Caco-2 (cell line): ENCODE measurements around the gene ANKMY1. TPM values are rescaled to one million over a fixed set of nuclear protein-coding genes. Genes with fewer than 3 reads are reported as not detected.
A peak's percentile ranks its signal among the peaks of the same experiment; 100 is the strongest.

Experiments
- BruUV-seq: library from RNA; stranded (reverse); fragments of 400-500 nt; replicated peaks from 2 replicates; lab custom pipeline; 2021; lab: Mats Ljungman, UMichigan
- CTCF ChIA-PET: fragments of 300-600 bp; sonication (Branson Sonifier 250); formaldehyde crosslinking; loops from one replicate; lab custom pipeline; 2022; ENCODE audit warnings: antibody characterized with exemption; lab: Charles Lee
- POLR2A ChIA-PET: fragments of 300-600 bp; sonication (Branson Sonifier 250); formaldehyde crosslinking; loops from one replicate; lab custom pipeline; 2022; ENCODE audit warnings: antibody characterized with exemption; lab: Charles Lee
- DNase-seq, 2 experiments: peaks; one replicate each; pipeline versions ENCODE4 v3.0.0 to v3.0.0-alpha.2; 2020 to 2022
- H3K27me3 ChIP-seq: replicated peaks from 2 replicates; pipeline ENCODE4 v1.6.0; 2011; ENCODE audit warnings: low read length; ENCODE audit not compliant: control insufficient read depth, insufficient read depth
- H3K36me3 ChIP-seq: 2 replicates; pipeline ENCODE4 v1.5.1; 2011; ENCODE audit warnings: low read length; ENCODE audit not compliant: control insufficient read depth, insufficient read depth
- H3K4me1 ChIP-seq: fragments of 250-450 bp; sonication (Bioruptor Pico); 2 replicates; pipeline ENCODE4 v1.5.1; 2020; ENCODE audit warnings: mild to moderate bottlenecking
- H3K4me3 ChIP-seq: 2 replicates; pipeline ENCODE4 v1.5.1; 2011; ENCODE audit warnings: low read depth, mild to moderate bottlenecking, control low read depth, low read length
- H3K9me3 ChIP-seq: fragments of 250-450 bp; sonication (Bioruptor Pico); 2 replicates; pipeline ENCODE4 v1.5.1; 2020; ENCODE audit warnings: mild to moderate bottlenecking, moderate library complexity
- H3K27ac Mint-ChIP-seq: one replicate; pipeline ENCODE4 v1.8.0; 2022; ENCODE audit warnings: mixed read lengths; ENCODE audit not compliant: unreplicated experiment
- H3K27me3 Mint-ChIP-seq: one replicate; pipeline ENCODE4 v1.8.0; 2022; ENCODE audit warnings: mixed read lengths; ENCODE audit not compliant: insufficient read depth, unreplicated experiment
- H3K36me3 Mint-ChIP-seq: one replicate; pipeline ENCODE4 v1.8.0; 2022; ENCODE audit warnings: mild to moderate bottlenecking, mixed read lengths; ENCODE audit not compliant: insufficient read depth, unreplicated experiment
- H3K4me1 Mint-ChIP-seq: one replicate; pipeline ENCODE4 v1.8.0; 2022; ENCODE audit warnings: low read depth, mixed read lengths; ENCODE audit not compliant: unreplicated experiment
- H3K4me3 Mint-ChIP-seq: one replicate; pipeline ENCODE4 v1.8.0; 2022; ENCODE audit warnings: mild to moderate bottlenecking, moderate library complexity, mixed read lengths; ENCODE audit not compliant: unreplicated experiment
- H3K9me3 Mint-ChIP-seq: one replicate; pipeline ENCODE4 v1.8.0; 2022; ENCODE audit warnings: mixed read lengths; ENCODE audit not compliant: unreplicated experiment
- intact Hi-C: fragments of 100-400 bp; cut with micrococcal nuclease; formaldehyde crosslinking; loops from one replicate; pipeline ENCODE4 v1.10.0; 2022; ENCODE audit not compliant: unreplicated experiment
- total RNA-seq: library from RNA; stranded (reverse); gene quantifications from 2 replicates; pipeline ENCODE4 v1.2.3, GENCODE V29; 2022
- TF ChIP-seq, protein P1 (sequence below), 2 experiments: fragments of 200-600 bp in 1 of 2; IDR thresholded peaks; 1 replicate in 1 of 2; 2 replicates in 1 of 2; pipeline versions ENCODE4 v1.5.1 to v1.8.0; 2011 to 2022; ENCODE audit warnings: antibody characterized with exemption in 1 of 2, control low read depth in 1 of 2, inconsistent platforms in 1 of 2, low read depth in 1 of 2, low read length in 1 of 2, mild to moderate bottlenecking in 1 of 2, moderate library complexity in 1 of 2; ENCODE audit not compliant: insufficient read depth in 1 of 2, severe bottlenecking in 1 of 2, unreplicated experiment in 1 of 2

ANKMY1 gene
- total RNA-seq, 1 experiment from 2014 or later: 12.2 TPM

DNA sequence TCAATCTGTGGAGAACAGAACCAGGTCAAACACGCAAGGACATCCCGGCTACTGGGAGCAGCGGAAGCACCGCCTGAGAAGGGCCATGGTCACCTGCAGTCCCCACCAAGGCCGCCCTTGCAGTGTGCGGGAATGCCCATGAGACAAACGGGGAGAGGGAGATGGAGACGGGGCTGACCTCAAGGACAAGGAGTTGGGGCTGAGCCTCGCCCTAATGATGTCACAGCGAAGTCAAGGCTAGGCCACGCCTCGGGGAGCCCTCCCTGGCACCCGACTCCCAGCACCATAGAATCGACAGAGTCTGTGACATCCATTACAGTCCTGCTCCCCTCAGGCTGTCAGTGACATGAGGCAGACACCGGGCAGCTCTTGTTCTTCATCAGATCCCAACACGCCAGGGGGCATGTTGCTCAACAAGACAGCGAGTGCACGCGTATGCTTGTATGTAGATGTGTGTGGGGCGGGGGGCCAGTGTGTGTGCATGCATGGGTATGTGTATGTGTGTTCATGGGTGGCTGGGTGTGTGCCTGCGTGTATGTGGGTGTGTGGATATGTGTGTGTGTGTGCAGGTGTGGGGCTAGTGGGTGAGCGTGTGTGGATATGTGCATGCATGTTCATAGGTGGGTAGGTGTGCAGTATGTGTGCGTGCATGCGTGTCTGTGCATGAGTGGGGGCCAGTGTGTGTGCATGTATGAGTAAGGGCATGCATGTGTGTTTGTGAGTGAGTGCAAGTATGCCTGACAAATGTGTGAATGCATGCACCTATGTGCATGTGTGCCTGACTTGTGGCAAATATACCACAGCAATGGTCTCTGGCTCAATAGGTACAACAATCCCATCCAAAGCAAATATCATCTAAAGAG is 57.0 kb downstream of the ANKMY1 start:
- no peaks in the 10 kb centered on the region for H3K36me3 ChIP-seq
- BruUV-seq: no TSS peak
- H3K4me3 Mint-ChIP-seq: no peak overlapping the region
- ChIA-PET POLR2A (no interaction called here), CTCF (no interaction called here)
- TF ChIP-seq, protein P1, sequence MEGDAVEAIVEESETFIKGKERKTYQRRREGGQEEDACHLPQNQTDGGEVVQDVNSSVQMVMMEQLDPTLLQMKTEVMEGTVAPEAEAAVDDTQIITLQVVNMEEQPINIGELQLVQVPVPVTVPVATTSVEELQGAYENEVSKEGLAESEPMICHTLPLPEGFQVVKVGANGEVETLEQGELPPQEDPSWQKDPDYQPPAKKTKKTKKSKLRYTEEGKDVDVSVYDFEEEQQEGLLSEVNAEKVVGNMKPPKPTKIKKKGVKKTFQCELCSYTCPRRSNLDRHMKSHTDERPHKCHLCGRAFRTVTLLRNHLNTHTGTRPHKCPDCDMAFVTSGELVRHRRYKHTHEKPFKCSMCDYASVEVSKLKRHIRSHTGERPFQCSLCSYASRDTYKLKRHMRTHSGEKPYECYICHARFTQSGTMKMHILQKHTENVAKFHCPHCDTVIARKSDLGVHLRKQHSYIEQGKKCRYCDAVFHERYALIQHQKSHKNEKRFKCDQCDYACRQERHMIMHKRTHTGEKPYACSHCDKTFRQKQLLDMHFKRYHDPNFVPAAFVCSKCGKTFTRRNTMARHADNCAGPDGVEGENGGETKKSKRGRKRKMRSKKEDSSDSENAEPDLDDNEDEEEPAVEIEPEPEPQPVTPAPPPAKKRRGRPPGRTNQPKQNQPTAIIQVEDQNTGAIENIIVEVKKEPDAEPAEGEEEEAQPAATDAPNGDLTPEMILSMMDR (IDR thresholded peaks at IDR 0.05; ENCODE audit: insufficient read depth in 1 of 2, low read depth in 1 of 2, low read length in 1 of 2, severe bottlenecking in 1 of 2, unreplicated experiment in 1 of 2): no peak
- no peaks in the 10 kb centered on the region for H3K27me3 ChIP-seq
- no peaks in the 10 kb centered on the region for H3K36me3 Mint-ChIP-seq
- peaks cover 8% of the 10 kb centered on the region for H3K9me3 Mint-ChIP-seq
- no peaks in the 10 kb centered on the region for H3K4me1 Mint-ChIP-seq
- H3K27ac Mint-ChIP-seq: no peak overlapping the region
- no peaks in the 10 kb centered on the region for H3K9me3 ChIP-seq
- H3K4me1 ChIP-seq: no peaks in the 10 kb centered on the region
- H3K4me3 ChIP-seq: no peak overlapping the region
- intact Hi-C loops: no loop called here
- DNase-seq: peak in 1 of 2 experiments; percentile 18
- H3K27me3 Mint-ChIP-seq: no peaks in the 10 kb centered on the region

DNA sequence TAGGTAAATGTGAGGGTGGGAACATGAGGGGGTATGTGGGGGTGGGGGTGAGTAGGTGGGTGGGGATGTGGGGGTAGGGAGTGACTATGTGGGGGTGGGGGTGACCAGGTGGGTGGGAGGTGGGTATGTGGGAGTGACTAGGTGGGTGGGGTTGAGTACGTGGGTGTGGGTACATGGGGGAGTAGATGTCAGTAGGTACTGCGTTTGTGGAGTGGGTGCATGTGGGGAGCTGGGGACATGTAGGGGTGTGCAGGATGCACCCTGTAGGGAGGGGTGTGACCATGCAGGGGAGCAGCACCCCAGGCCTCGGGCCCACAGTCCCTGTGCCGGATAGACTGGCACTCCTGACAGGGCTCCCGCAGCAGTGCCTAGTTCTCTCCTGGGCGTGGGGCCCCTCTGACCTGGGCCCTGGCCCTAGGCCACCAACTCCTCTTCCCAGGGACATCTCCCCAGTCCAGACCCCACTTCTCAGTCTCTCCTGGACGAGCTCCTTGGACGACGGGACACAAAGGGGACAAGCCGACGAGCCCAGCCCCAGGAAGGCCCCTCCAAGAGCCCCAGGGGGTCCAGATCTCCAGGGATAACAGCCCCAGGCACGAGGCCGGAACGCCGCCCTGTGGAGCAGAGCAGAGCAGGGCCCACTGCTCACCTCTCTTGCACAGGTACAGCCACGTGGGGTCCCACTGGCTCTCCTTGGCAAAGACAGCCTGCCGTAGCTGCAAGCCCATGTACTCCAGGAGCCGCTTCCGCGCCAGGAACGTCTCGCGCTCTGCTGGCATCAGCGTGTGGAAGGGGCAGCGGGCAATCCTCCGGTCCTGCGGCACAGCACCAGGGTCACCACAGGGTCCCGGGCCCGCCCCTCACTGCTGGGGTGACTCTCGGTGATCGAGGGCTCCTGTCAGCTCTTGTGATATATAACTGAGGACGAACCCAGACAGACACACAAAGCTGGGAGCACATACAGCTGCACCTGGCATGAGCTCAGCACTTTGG is 58.2 kb downstream of the ANKMY1 start:
- POLR2A ChIA-PET: no interaction called here
- H3K36me3 ChIP-seq: no peaks in the 10 kb centered on the region
- Mint-ChIP-seq H3K9me3 (peaks cover 16% of the 10 kb centered on the region), H3K36me3 (no peaks in the 10 kb centered on the region), H3K4me1 (no peaks in the 10 kb centered on the region), H3K27ac (no peak overlapping the region), H3K27me3 (no peaks in the 10 kb centered on the region), H3K4me3 (no peak overlapping the region)
- no TSS peak for BruUV-seq
- intact Hi-C loops: no loop called here
- TF ChIP-seq, protein P1 (IDR thresholded peaks at IDR 0.05; ENCODE audit: insufficient read depth in 1 of 2, low read depth in 1 of 2, low read length in 1 of 2, severe bottlenecking in 1 of 2, unreplicated experiment in 1 of 2): no peak
- no peaks in the 10 kb centered on the region for H3K4me1 ChIP-seq
- H3K9me3 ChIP-seq: no peaks in the 10 kb centered on the region
- DNase-seq: peak in 1 of 2 experiments; percentile 21
- no peak overlapping the region for H3K4me3 ChIP-seq
- no peaks in the 10 kb centered on the region for H3K27me3 ChIP-seq
- CTCF ChIA-PET: no interaction called here

DNA sequence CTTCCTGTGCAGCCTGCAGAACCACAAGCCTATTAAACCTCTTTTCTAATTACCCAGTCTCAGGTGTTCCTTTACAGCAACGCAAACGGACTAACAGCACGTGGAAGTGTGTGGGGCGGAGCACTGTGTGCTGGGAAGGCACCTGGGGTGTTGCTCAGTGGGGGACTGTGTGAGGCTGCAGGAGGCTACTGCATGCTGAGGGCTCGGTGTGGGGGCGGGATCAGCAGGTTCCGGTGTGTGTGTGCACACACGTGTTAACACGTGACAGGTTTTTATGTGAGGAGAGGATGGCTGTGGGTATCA is 58.9 kb downstream of the ANKMY1 start:
- Histone ChIP-seq H3K36me3 (no peaks in the 10 kb centered on the region), H3K9me3 (no peaks in the 10 kb centered on the region), H3K4me3 (no peak overlapping the region), H3K27me3 (no peaks in the 10 kb centered on the region), H3K4me1 (no peaks in the 10 kb centered on the region)
- Mint-ChIP-seq H3K4me1 (no peaks in the 10 kb centered on the region), H3K27ac (no peak overlapping the region), H3K36me3 (no peaks in the 10 kb centered on the region), H3K27me3 (no peaks in the 10 kb centered on the region), H3K9me3 (peaks cover 16% of the 10 kb centered on the region), H3K4me3 (no peak overlapping the region)
- no TSS peak for BruUV-seq
- TF ChIP-seq, protein P1 (IDR thresholded peaks at IDR 0.05; ENCODE audit: insufficient read depth in 1 of 2, low read depth in 1 of 2, low read length in 1 of 2, severe bottlenecking in 1 of 2, unreplicated experiment in 1 of 2): no peak
- CTCF ChIA-PET: no interaction called here
- no peak for DNase-seq
- POLR2A ChIA-PET: no interaction called here
- intact Hi-C loops: no loop called here
